A549 (cell line): Measurements from ENCODE around the gene JDP2. TPM values are rescaled to one million over a fixed set of nuclear protein-coding genes. Genes with fewer than 3 reads are reported as not detected.
A peak's percentile ranks its signal among the peaks of the same experiment; 100 is the strongest.

Experiments used
- ATAC-seq, 2 experiments: fragments of 200-7000 bp in 1 of 2; fragments of >200 bp in 1 of 2; cut with Nextera tagmentation in 1 of 2; cut with Tn5 transposase in 1 of 2; 3 replicates each; pipeline versions ENCODE4 v1.8.0 to v1.9.1; 2018 to 2020; ENCODE audit warnings: mild to moderate bottlenecking in 1 of 2, moderate library complexity in 1 of 2
- CTCF ChIA-PET: fragments of 300-600 bp; sonication (Branson Sonifier 250); formaldehyde crosslinking; extraction: SDS; loops from one replicate; lab custom pipeline; 2021; ENCODE audit warnings: antibody characterized with exemption, inconsistent platforms; lab: Yijun Ruan, JAX
- POLR2A ChIA-PET: fragments of 350-600 bp; formaldehyde crosslinking; extraction: SDS; loops from one replicate; lab custom pipeline; 2021; ENCODE audit warnings: antibody characterized with exemption, inconsistent platforms; lab: Yijun Ruan, JAX
- DNase-seq, 2 experiments: peaks; one replicate each; pipeline versions ENCODE4 v3.0.0 to v3.0.0-alpha.2; 2011 to 2016; ENCODE audit warnings: low read depth in 1 of 2, low spot score in 1 of 2
- FAIRE-seq: peaks from 2 replicates; lab custom pipeline; 2011; peaks lifted over from hg19 to GRCh38; lab: Jason Lieb, UNC
- H3K27ac ChIP-seq, 2 experiments: fragments of >200 bp; sonication (Bioruptor Twin); formaldehyde crosslinking; 3 replicates each; pipeline ENCODE4 v1.5.1; 2016 to 2017
- H3K4me1 ChIP-seq: fragments of >200 bp; sonication (Bioruptor Twin); formaldehyde crosslinking; 3 replicates; pipeline ENCODE4 v1.6.1; 2016
- H3K4me2 ChIP-seq: fragments of >200 bp; sonication (Bioruptor Twin); formaldehyde crosslinking; 3 replicates; pipeline ENCODE4 v1.6.1; 2016
- H3K4me3 ChIP-seq: fragments of >200 bp; sonication (Bioruptor Twin); formaldehyde crosslinking; 3 replicates; pipeline ENCODE4 v1.5.1; 2016
- H3K9me3 ChIP-seq: fragments of >200 bp; sonication (Bioruptor Twin); formaldehyde crosslinking; 3 replicates; pipeline ENCODE4 v1.6.1; 2016
- ATOH8 ChIP-seq: fragments of 250-450 bp; sonication (Bioruptor Pico); IDR thresholded peaks from 2 replicates; pipeline ENCODE4 v1.5.0; 2020; ENCODE audit warnings: low read depth, mild to moderate bottlenecking, moderate library complexity
- CBX2 ChIP-seq: fragments of 200-600 bp; sonication (generic); IDR thresholded peaks from 2 replicates; pipeline ENCODE4 v1.6.1; 2016; ENCODE audit warnings: low read depth, mild to moderate bottlenecking, borderline replicate concordance
- CEBPB ChIP-seq, 2 experiments: fragments of >200 bp in 1 of 2; sonication (Bioruptor Twin) in 1 of 2; formaldehyde crosslinking in 1 of 2; IDR thresholded peaks; 2 replicates each; pipeline ENCODE4 v1.6.1; 2012 to 2016
- CHD2 ChIP-seq: fragments of 150-350 bp; IDR thresholded peaks from 2 replicates; pipeline ENCODE4 v1.6.1; 2014; ENCODE audit warnings: low read length; ENCODE audit not compliant: partially characterized antibody
- CHD4 ChIP-seq: fragments of 200-600 bp; sonication (generic); IDR thresholded peaks from 2 replicates; pipeline ENCODE4 v1.6.1; 2016; ENCODE audit warnings: antibody characterized with exemption, mild to moderate bottlenecking, borderline replicate concordance
- EHF ChIP-seq: fragments of 250-450 bp; sonication (Bioruptor Pico); IDR thresholded peaks from 2 replicates; pipeline ENCODE4 v1.5.0; 2020; ENCODE audit warnings: mild to moderate bottlenecking
- EHMT2 ChIP-seq: fragments of 200-600 bp; sonication (generic); IDR thresholded peaks from 2 replicates; pipeline ENCODE4 v1.6.1; 2016; ENCODE audit warnings: antibody characterized with exemption, low read depth, mild to moderate bottlenecking, moderate library complexity
- ELK1 ChIP-seq: fragments of 150-350 bp; IDR thresholded peaks from 2 replicates; pipeline ENCODE4 v1.6.1; 2014; ENCODE audit warnings: low read depth, mild to moderate bottlenecking, low read length
- HDAC2 ChIP-seq: fragments of 200-600 bp; sonication (generic); IDR thresholded peaks from 2 replicates; pipeline ENCODE4 v1.6.1; 2016
- HMGXB4 ChIP-seq: fragments of 250-450 bp; sonication (Bioruptor Pico); IDR thresholded peaks from 2 replicates; pipeline ENCODE4 v1.5.0; 2021; ENCODE audit warnings: mild to moderate bottlenecking, moderate library complexity, borderline replicate concordance
- HOXA7 ChIP-seq: fragments of 250-450 bp; sonication (Bioruptor Pico); IDR thresholded peaks from 2 replicates; pipeline ENCODE4 v1.5.0; 2020; ENCODE audit warnings: mild to moderate bottlenecking, moderate library complexity
- HOXB13 ChIP-seq: fragments of 250-450 bp; sonication (Bioruptor Pico); IDR thresholded peaks from 2 replicates; pipeline ENCODE4 v1.5.0; 2020; ENCODE audit warnings: low read depth, mild to moderate bottlenecking, moderate library complexity
- JUNB ChIP-seq: fragments of >200 bp; sonication (Bioruptor Twin); formaldehyde crosslinking; IDR thresholded peaks from 2 replicates; pipeline ENCODE4 v1.6.1; 2016
- KDM1A ChIP-seq: fragments of 200-600 bp; sonication (generic); IDR thresholded peaks from 2 replicates; pipeline ENCODE4 v1.6.1; 2016; ENCODE audit warnings: low read depth, mild to moderate bottlenecking
- MAFK ChIP-seq: fragments of 450-650 bp; IDR thresholded peaks from 2 replicates; pipeline ENCODE4 v1.6.1; 2014; ENCODE audit not compliant: partially characterized antibody
- MAZ ChIP-seq: fragments of 150-350 bp; IDR thresholded peaks from 2 replicates; pipeline ENCODE4 v1.6.1; 2014; ENCODE audit warnings: antibody characterized with exemption, low read depth, low read length, borderline replicate concordance
- MYC ChIP-seq: IDR thresholded peaks from 2 replicates; pipeline ENCODE4 v1.6.1; 2012; ENCODE audit warnings: mild to moderate bottlenecking, inconsistent platforms, low read length, improper control_type of control experiment, borderline replicate concordance
- NFE2L2 ChIP-seq: fragments of 150-350 bp; conservative IDR thresholded peaks from 2 replicates; pipeline ENCODE4 v1.6.1; 2014; ENCODE audit warnings: low read length
- NR3C1 ChIP-seq: fragments of >200 bp; sonication (Bioruptor Twin); formaldehyde crosslinking; IDR thresholded peaks from 3 replicates; pipeline ENCODE4 v1.6.1; 2017
- PBX3 ChIP-seq: IDR thresholded peaks from 2 replicates; pipeline ENCODE4 v1.6.1; 2012
- POLR2A ChIP-seq: IDR thresholded peaks from 2 replicates; pipeline ENCODE4 v1.6.1; 2012; ENCODE audit warnings: mild to moderate bottlenecking, low read length
- RARB ChIP-seq: fragments of 250-450 bp; sonication (Bioruptor Pico); IDR thresholded peaks from 2 replicates; pipeline ENCODE4 v1.8.0; 2021; ENCODE audit warnings: mild to moderate bottlenecking, moderate library complexity
- RNF2 ChIP-seq: fragments of 200-600 bp; sonication (generic); IDR thresholded peaks from 2 replicates; pipeline ENCODE4 v1.6.1; 2016; ENCODE audit warnings: low read depth, mild to moderate bottlenecking, antibody characterized with exemption, moderate library complexity, borderline replicate concordance
- SMC3 ChIP-seq: fragments of >200 bp; sonication (Bioruptor Twin); formaldehyde crosslinking; IDR thresholded peaks from 3 replicates; pipeline ENCODE4 v1.6.1; 2018; ENCODE audit warnings: inconsistent platforms
- SREBF2 ChIP-seq: fragments of 450-650 bp; IDR thresholded peaks from 2 replicates; pipeline ENCODE4 v1.6.1; 2014; ENCODE audit warnings: mild to moderate bottlenecking, moderate library complexity
- TFCP2L1 ChIP-seq: fragments of 250-450 bp; sonication (Bioruptor Pico); IDR thresholded peaks from 2 replicates; pipeline ENCODE4 v1.5.0; 2021; ENCODE audit warnings: mild to moderate bottlenecking
- TP53 ChIP-seq: fragments of 250-450 bp; sonication (Bioruptor Pico); IDR thresholded peaks from 2 replicates; pipeline ENCODE4 v1.5.0; 2021; ENCODE audit warnings: mild to moderate bottlenecking, moderate library complexity
- ZFP36 ChIP-seq: fragments of 450-650 bp; IDR thresholded peaks from 2 replicates; pipeline ENCODE4 v1.6.1; 2014; ENCODE audit warnings: borderline replicate concordance; ENCODE audit not compliant: partially characterized antibody
- ZNF302 ChIP-seq: fragments of 250-450 bp; sonication (Bioruptor Pico); IDR thresholded peaks from 2 replicates; pipeline ENCODE4 v1.9.0; 2021; ENCODE audit warnings: inconsistent platforms, mild to moderate bottlenecking, moderate library complexity
- ZSCAN20 ChIP-seq: fragments of 250-450 bp; sonication (Bioruptor Pico); IDR thresholded peaks from 2 replicates; pipeline ENCODE4 v1.8.0; 2022; ENCODE audit warnings: mild to moderate bottlenecking, moderate library complexity
- WGBS: methylation state at CpG from one replicate; pipeline ENCODE4 v1.1.6; 2017; ENCODE audit errors: missing lambda C conversion rate; 5-methylcytosine and 5-hydroxymethylcytosine counted together
- polyA plus RNA-seq, 4 experiments: library from polyadenylated mRNA; depleted of rRNA in 3 of 4; stranded (reverse); fragments of >200 nt; fragmentation: RNase III in 1 of 4; extraction: RNeasy Plus Mini Kit Qiagen cat#74134 plus additional on column Dnase treatment in 1 of 4; gene quantifications; 2 replicates in 3 of 4; 3 replicates in 1 of 4; pipeline ENCODE4 v1.2.3, GENCODE V29; 2011 to 2017

The JDP2 gene
- polyA plus RNA-seq, 2 of the 4 experiments (the other 2 are of a cell fraction) = 22.4 to 31.2 TPM

GRCh38 chr14:75392686-75393641 lies 34.9 kb upstream of the JDP2 start:
- Histone ChIP-seq H3K4me1 (no peaks in the 10 kb centered on the region), H3K4me3 (no peak overlapping the region), H3K27ac (no peak overlapping the region)
- CTCF ChIA-PET = interaction anchor here (0.5 to 1.5 kb wide), 2 partner anchors 15 to 1416 kb away, joined by 4 read pairs; no protein-coding TSS in a partner anchor
- WGBS = 71% methylated on average over 11 of the region's 11 CpGs
- POLR2A ChIA-PET = no interaction called here
- ATAC-seq = peak in 1 of 2 experiments; percentile 36; a peak in 2 of 6 replicates
- no peak for TF ChIP-seq CHD2
- TF ChIP-seq CBX2 = no peak
- no peak for TF ChIP-seq HOXB13 (CRISPR knock-in tag)
- TF ChIP-seq MAZ = no peak
- TF ChIP-seq MAFK = no peak
- no peak for TF ChIP-seq ZSCAN20
- no peak for TF ChIP-seq ELK1
- TF ChIP-seq CEBPB (IDR thresholded peaks at IDR 0.05) = no peak
- TF ChIP-seq NR3C1 = no peak
- no peak for TF ChIP-seq KDM1A
- no peak for TF ChIP-seq NFE2L2
- TF ChIP-seq CHD4 = no peak
- no peak for TF ChIP-seq ZNF302 (CRISPR knock-in tag)
- TF ChIP-seq RNF2 = no peak
- TF ChIP-seq MYC = no peak
- no peak for TF ChIP-seq POLR2A
- TF ChIP-seq HMGXB4 (CRISPR knock-in tag) = no peak
- TF ChIP-seq TP53 (CRISPR knock-in tag) = no peak
- no peak for TF ChIP-seq TFCP2L1
- TF ChIP-seq, all 56 proteins: peak for 0
- Histone ChIP-seq H3K4me2 (no peak overlapping the region), H3K9me3 (0 out of 3 replicates have a peak, but pooled peaks cover under 1% of the 10 kb centered on the region)
- no peak for FAIRE-seq
- no peak for DNase-seq

GRCh38 chr14:75393794-75394193 lies 34.0 kb upstream of the JDP2 start:
- Histone ChIP-seq H3K4me3 (no peak overlapping the region), H3K27ac (no peak overlapping the region), H3K4me2 (no peak overlapping the region), H3K4me1 (no peaks in the 10 kb centered on the region), H3K9me3 (peaks cover 9% of the 10 kb centered on the region)
- ATAC-seq (no peak; a peak in 1 of 6 replicates), FAIRE-seq (no peak), DNase-seq (no peak)
- WGBS = 76% methylated on average over 9 of the region's 9 CpGs
- TF ChIP-seq HDAC2 (no peak), CHD2 (no peak), POLR2A (no peak), HOXA7 (CRISPR knock-in tag) (no peak), NR3C1 (no peak), EHF (CRISPR knock-in tag) (no peak), SMC3 (no peak), RNF2 (no peak), SREBF2 (no peak), HOXB13 (CRISPR knock-in tag) (no peak), ATOH8 (CRISPR knock-in tag) (no peak), JUNB (no peak), CEBPB (IDR thresholded peaks at IDR 0.05) (no peak), TFCP2L1 (no peak), PBX3 (no peak), EHMT2 (no peak), ZFP36 (no peak), RARB (CRISPR knock-in tag) (no peak)
- ChIA-PET POLR2A (no interaction called here), CTCF (interaction anchor here (0.6 to 1.5 kb wide), 3 partner anchors 15 to 535 kb away, joined by 3 to 4 read pairs (median 3); no protein-coding TSS in a partner anchor)
